Neural progenitor cell (in vitro differentiated cells): ENCODE data around the gene STK4. TPM values are rescaled to one million over a fixed set of nuclear protein-coding genes. Genes with fewer than 3 reads are reported as not detected.

ENCODE experiments used
- DNase-seq: peaks from one replicate; pipeline ENCODE4 v3.0.0-alpha.2; 2016; ENCODE audit warnings: low spot score
- H2AFZ ChIP-seq: fragments of 200-600 bp; sonication (generic); replicated peaks from 2 replicates; pipeline ENCODE4 v1.6.1; 2016; ENCODE audit warnings: antibody characterized with exemption
- H3F3A ChIP-seq: fragments of 200-600 bp; sonication (generic); 2 replicates; pipeline ENCODE4 v1.6.1; 2016; ENCODE audit warnings: antibody characterized with exemption, low read depth
- H3K27ac ChIP-seq: fragments of 200-600 bp; sonication (generic); 2 replicates; pipeline ENCODE4 v1.5.1; 2016; ENCODE audit warnings: mild to moderate bottlenecking
- H3K27me3 ChIP-seq: fragments of 200-600 bp; sonication (generic); 2 replicates; pipeline ENCODE4 v1.6.1; 2016; ENCODE audit warnings: mild to moderate bottlenecking, moderate library complexity
- H3K36me3 ChIP-seq: fragments of 200-600 bp; sonication (generic); 2 replicates; pipeline ENCODE4 v1.5.1; 2016
- H3K4me1 ChIP-seq: fragments of 200-600 bp; sonication (generic); 2 replicates; pipeline ENCODE4 v1.6.1; 2016; ENCODE audit warnings: mixed run types
- H3K4me2 ChIP-seq: fragments of 200-600 bp; sonication (generic); 2 replicates; pipeline ENCODE4 v1.6.1; 2016
- H3K4me3 ChIP-seq: fragments of 200-600 bp; sonication (generic); 2 replicates; pipeline ENCODE4 v1.5.1; 2016
- H3K79me2 ChIP-seq: fragments of 200-600 bp; sonication (generic); 2 replicates; pipeline ENCODE4 v1.6.1; 2016; ENCODE audit warnings: low read depth
- H3K9ac ChIP-seq: fragments of 200-600 bp; sonication (generic); 2 replicates; pipeline ENCODE4 v1.6.1; 2016
- H3K9me3 ChIP-seq: fragments of 200-600 bp; sonication (generic); 2 replicates; pipeline ENCODE4 v1.5.1; 2016; ENCODE audit warnings: low read depth
- H4K20me1 ChIP-seq: fragments of 200-600 bp; sonication (generic); 2 replicates; pipeline ENCODE4 v1.6.1; 2016; ENCODE audit warnings: low read depth
- H3K27ac Mint-ChIP-seq: 3 replicates; pipeline ENCODE4 v1.8.0; 2021; ENCODE audit warnings: mixed read lengths
- H3K27me3 Mint-ChIP-seq: 2 replicates; pipeline ENCODE4 v1.8.0; 2022; ENCODE audit warnings: low read depth, mild to moderate bottlenecking, inconsistent platforms, moderate library complexity, mixed read lengths; ENCODE audit not compliant: insufficient read depth
- H3K36me3 Mint-ChIP-seq: 3 replicates; pipeline ENCODE4 v1.8.0; 2021; ENCODE audit warnings: mixed read lengths
- H3K4me1 Mint-ChIP-seq: 3 replicates; pipeline ENCODE4 v1.8.0; 2021; ENCODE audit warnings: mixed read lengths
- H3K4me3 Mint-ChIP-seq: 3 replicates; pipeline ENCODE4 v1.8.0; 2021; ENCODE audit warnings: mild to moderate bottlenecking, moderate library complexity, mixed read lengths
- H3K9me3 Mint-ChIP-seq: 3 replicates; pipeline ENCODE4 v1.8.0; 2020; ENCODE audit warnings: mixed read lengths
- EZH2 ChIP-seq: fragments of 200-600 bp; sonication (generic); IDR thresholded peaks from 2 replicates; pipeline ENCODE4 v1.6.1; 2017; ENCODE audit warnings: antibody characterized with exemption, mild to moderate bottlenecking, moderate library complexity
- EZH2phosphoT487 ChIP-seq: fragments of 200-600 bp; sonication (generic); IDR thresholded peaks from 2 replicates; pipeline ENCODE4 v1.6.1; 2017; ENCODE audit warnings: antibody characterized with exemption
- total RNA-seq: library from RNA; depleted of rRNA; stranded (reverse); fragments of >200 nt; gene quantifications from 2 replicates; pipeline ENCODE4 v1.2.3, GENCODE V29; 2015; ENCODE audit warnings: low replicate concordance
- TF ChIP-seq, protein P1 (sequence below): fragments of 200-600 bp; sonication (generic); IDR thresholded peaks from 2 replicates; pipeline ENCODE4 v1.5.1; 2017; ENCODE audit warnings: antibody characterized with exemption, mild to moderate bottlenecking

The STK4 gene
- total RNA-seq, 1 donor from 2014 or later: 46.1 TPM

DNA sequence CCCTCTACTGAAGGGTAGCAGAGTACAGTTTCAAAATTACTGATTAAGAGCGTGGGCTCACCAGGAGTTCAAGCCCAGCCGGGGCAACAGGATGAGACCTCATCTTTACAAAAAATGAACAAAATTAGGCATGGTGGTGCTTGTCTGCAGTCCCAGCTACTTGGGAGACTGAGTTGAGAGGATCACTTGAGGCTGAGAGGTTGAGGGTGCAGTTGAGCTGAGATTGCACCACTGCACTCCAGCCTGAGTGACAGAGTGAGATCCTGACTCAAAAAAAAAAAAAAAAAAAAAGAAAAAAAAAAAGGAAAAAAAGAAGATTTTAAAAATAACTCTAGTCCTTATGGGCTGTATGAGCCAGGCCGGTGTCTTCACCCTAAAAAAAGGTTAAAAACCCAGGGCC lies 37.7 kb upstream of the STK4 start:
- H3K36me3 Mint-ChIP-seq: peaks cover 13% of the 10 kb centered on the region
- H3K9me3 Mint-ChIP-seq: no peaks in the 10 kb centered on the region
- no peaks in the 10 kb centered on the region for H3K4me1 ChIP-seq
- H4K20me1 ChIP-seq: no peaks in the 10 kb centered on the region
- H3K36me3 ChIP-seq: no peaks in the 10 kb centered on the region
- H3K27ac Mint-ChIP-seq: no peak overlapping the region
- no peaks in the 10 kb centered on the region for H3K79me2 ChIP-seq
- no peak overlapping the region for H3K4me3 ChIP-seq
- no peaks in the 10 kb centered on the region for H3K4me1 Mint-ChIP-seq
- no peak overlapping the region for H3K4me2 ChIP-seq
- no peak overlapping the region for H3K27ac ChIP-seq
- TF ChIP-seq EZH2: no peak
- TF ChIP-seq, protein P1, sequence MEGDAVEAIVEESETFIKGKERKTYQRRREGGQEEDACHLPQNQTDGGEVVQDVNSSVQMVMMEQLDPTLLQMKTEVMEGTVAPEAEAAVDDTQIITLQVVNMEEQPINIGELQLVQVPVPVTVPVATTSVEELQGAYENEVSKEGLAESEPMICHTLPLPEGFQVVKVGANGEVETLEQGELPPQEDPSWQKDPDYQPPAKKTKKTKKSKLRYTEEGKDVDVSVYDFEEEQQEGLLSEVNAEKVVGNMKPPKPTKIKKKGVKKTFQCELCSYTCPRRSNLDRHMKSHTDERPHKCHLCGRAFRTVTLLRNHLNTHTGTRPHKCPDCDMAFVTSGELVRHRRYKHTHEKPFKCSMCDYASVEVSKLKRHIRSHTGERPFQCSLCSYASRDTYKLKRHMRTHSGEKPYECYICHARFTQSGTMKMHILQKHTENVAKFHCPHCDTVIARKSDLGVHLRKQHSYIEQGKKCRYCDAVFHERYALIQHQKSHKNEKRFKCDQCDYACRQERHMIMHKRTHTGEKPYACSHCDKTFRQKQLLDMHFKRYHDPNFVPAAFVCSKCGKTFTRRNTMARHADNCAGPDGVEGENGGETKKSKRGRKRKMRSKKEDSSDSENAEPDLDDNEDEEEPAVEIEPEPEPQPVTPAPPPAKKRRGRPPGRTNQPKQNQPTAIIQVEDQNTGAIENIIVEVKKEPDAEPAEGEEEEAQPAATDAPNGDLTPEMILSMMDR: no peak
- TF ChIP-seq EZH2phosphoT487: no peak
- H3K9ac ChIP-seq: no peak overlapping the region
- no peak overlapping the region for H2AFZ ChIP-seq
- H3F3A ChIP-seq: no peaks in the 10 kb centered on the region
- H3K4me3 Mint-ChIP-seq: no peak overlapping the region
- no peaks in the 10 kb centered on the region for H3K27me3 ChIP-seq
- H3K9me3 ChIP-seq: no peaks in the 10 kb centered on the region
- no peak for DNase-seq
- peaks cover 2% of the 10 kb centered on the region for H3K27me3 Mint-ChIP-seq

DNA sequence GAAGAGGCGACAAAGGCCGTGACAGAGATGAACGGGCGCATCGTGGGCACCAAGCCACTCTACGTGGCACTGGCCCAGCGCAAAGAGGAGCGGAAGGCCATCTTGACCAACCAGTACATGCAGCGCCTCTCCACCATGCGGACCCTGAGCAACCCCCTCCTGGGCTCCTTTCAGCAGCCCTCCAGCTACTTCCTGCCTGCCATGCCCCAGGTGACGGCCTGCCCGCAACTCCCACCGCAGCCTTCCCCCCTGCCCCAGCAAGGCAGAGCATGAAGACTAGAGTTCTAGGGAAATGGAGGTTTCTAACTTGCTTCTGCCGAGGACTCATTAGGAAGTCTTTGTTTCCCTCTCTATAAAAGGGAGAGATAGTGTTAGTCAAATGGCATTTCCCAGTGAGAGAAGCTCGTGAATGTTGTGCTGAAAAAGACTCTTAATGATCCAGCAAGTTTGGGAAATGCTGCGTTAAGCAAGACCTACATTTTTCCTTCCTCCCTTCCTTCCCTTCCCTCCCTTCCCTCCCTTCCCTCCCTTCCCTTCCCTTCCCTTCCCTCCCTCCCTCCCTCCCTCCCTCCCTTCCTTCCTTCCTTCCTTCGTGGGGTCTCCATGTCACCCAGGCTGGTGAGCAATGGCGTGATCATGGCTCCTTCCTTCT lies 35.7 kb upstream of the STK4 start:
- Histone ChIP-seq H3K27me3 (no peaks in the 10 kb centered on the region), H3K9ac (no peak overlapping the region), H3K27ac (no peak overlapping the region), H2AFZ (no peak overlapping the region), H3K36me3 (no peaks in the 10 kb centered on the region), H3K4me2 (no peak overlapping the region), H3F3A (no peaks in the 10 kb centered on the region), H3K9me3 (no peaks in the 10 kb centered on the region), H3K4me3 (no peak overlapping the region), H3K4me1 (no peaks in the 10 kb centered on the region), H3K79me2 (no peaks in the 10 kb centered on the region), H4K20me1 (no peaks in the 10 kb centered on the region)
- TF ChIP-seq, protein P1: no peak
- TF ChIP-seq EZH2phosphoT487: no peak
- Mint-ChIP-seq H3K27me3 (peaks cover 2% of the 10 kb centered on the region), H3K9me3 (no peaks in the 10 kb centered on the region), H3K4me3 (no peak overlapping the region), H3K27ac (no peak overlapping the region), H3K4me1 (no peaks in the 10 kb centered on the region), H3K36me3 (peaks cover 6% of the 10 kb centered on the region)
- DNase-seq: no peak

DNA sequence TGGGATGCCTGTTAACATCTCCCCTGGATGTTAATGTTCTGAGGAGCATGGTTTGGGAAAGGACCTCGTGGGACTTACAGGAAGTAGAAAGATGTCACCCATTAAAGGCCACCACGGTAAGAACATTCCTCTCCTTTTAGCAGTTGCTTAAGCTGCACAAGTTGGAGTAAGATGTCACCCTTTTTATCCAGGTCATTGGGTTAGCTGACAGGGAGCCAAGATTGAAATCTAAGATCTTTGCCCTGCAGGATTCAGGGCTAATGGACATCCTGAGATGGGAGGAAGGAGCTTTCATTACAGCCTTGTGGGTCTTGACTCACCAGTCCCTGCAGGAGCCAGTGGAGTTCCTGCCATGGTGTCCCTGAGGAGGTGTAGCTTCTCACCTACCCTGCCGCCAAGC lies 34.4 kb upstream of the STK4 start:
- H3K9me3 ChIP-seq: no peaks in the 10 kb centered on the region
- Mint-ChIP-seq H3K36me3 (peaks cover 6% of the 10 kb centered on the region), H3K4me3 (no peak overlapping the region), H3K27ac (no peak overlapping the region), H3K9me3 (no peaks in the 10 kb centered on the region), H3K27me3 (peaks cover 2% of the 10 kb centered on the region), H3K4me1 (no peaks in the 10 kb centered on the region)
- H3K27ac ChIP-seq: no peak overlapping the region
- H3K9ac ChIP-seq: no peak overlapping the region
- TF ChIP-seq, protein P1: no peak
- TF ChIP-seq EZH2phosphoT487 (no peak), EZH2 (no peak)
- no peaks in the 10 kb centered on the region for H3F3A ChIP-seq
- H3K27me3 ChIP-seq: no peaks in the 10 kb centered on the region
- no peaks in the 10 kb centered on the region for H3K36me3 ChIP-seq
- H3K79me2 ChIP-seq: no peaks in the 10 kb centered on the region
- H3K4me1 ChIP-seq: no peaks in the 10 kb centered on the region
- no peak overlapping the region for H3K4me3 ChIP-seq
- H4K20me1 ChIP-seq: no peaks in the 10 kb centered on the region
- H3K4me2 ChIP-seq: no peak overlapping the region
- DNase-seq: no peak
- H2AFZ ChIP-seq: no peak overlapping the region
